GM13976 (cell line): ENCODE measurements around the gene ZNF639.
"Not testable (repeated sequence)": the region's sequence is repeated elsewhere in the genome, so short reads cannot be mapped to it uniquely, and the experiment has no call there.

Experiments used
- DNase-seq: peaks from one replicate; pipeline ENCODE4 v3.0.0; 2012; ENCODE audit warnings: low spot score
- in situ Hi-C: fragments of 300-500 bp; cut with MboI; formaldehyde crosslinking; loops from one replicate; pipeline ENCODE4 v1.12.0; 2022; ENCODE audit warnings: low sequenced_read_pairs, mixed read lengths, inconsistent platforms; ENCODE audit not compliant: unreplicated experiment
- TF ChIP-seq, protein P1 (sequence below): IDR thresholded peaks from 2 replicates; pipeline ENCODE4 v1.5.1; 2012; ENCODE audit warnings: borderline replicate concordance, mild to moderate bottlenecking; ENCODE audit not compliant: insufficient read depth; ENCODE audit errors: extremely low read depth, missing control alignments, control extremely low read depth

The ZNF639 gene

DNA sequence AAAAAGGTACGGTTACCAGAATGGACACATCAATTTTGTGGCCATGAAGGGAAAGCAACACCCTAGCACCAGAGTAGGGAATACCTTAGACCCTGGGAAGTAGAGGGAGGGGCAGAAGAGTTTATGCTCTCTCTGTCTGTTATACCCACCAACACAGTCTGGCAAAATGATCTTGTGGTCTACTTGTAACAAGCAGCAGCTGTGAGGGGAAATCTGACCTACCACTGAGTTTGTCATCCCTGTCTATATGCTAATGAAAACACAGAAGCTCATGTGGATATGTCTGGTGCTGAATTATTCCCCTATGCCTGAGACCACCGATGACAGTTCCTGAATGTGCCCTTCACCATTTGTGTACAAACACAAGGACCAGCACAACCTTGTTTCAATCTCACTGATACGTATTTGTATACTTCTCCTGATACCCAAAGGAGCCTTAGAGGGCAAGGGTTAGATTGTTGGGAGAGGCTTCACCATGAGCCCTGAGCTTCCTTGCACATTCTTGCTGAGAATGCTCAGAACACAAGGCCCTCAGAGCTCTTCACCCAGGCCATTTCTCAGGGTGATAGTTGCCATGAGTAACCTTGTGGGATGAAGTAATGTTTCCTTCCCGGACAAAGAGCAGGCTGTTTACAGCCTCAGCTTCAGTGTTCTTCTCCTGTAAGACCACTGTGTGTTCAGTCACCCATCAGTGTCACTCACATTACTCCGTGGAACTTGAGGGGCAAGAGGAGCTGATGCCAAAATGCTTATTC lies 24.7 kb upstream of the ZNF639 start:
- in situ Hi-C loops: no loop called here
- TF ChIP-seq, protein P1, sequence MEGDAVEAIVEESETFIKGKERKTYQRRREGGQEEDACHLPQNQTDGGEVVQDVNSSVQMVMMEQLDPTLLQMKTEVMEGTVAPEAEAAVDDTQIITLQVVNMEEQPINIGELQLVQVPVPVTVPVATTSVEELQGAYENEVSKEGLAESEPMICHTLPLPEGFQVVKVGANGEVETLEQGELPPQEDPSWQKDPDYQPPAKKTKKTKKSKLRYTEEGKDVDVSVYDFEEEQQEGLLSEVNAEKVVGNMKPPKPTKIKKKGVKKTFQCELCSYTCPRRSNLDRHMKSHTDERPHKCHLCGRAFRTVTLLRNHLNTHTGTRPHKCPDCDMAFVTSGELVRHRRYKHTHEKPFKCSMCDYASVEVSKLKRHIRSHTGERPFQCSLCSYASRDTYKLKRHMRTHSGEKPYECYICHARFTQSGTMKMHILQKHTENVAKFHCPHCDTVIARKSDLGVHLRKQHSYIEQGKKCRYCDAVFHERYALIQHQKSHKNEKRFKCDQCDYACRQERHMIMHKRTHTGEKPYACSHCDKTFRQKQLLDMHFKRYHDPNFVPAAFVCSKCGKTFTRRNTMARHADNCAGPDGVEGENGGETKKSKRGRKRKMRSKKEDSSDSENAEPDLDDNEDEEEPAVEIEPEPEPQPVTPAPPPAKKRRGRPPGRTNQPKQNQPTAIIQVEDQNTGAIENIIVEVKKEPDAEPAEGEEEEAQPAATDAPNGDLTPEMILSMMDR: no peak
- DNase-seq: no peak

DNA sequence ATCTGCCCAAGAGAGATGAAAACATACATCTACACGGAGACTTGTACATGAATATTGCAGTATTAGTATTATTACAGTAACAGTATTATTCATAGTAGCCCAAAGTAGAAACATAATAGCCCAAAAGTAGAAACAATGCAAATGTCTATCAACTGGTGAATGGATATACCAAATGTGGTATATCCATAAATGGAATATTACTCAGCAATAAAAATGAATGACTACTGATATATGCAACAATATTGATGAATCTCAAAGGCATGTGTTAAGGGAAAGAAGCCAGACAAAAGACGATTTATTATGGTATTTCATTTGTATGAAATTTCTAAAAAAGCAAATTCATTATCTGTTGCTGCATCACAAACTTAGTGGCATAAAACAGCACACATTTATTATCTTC lies 23.5 kb upstream of the ZNF639 start:
- no peak for DNase-seq
- in situ Hi-C loops: no loop called here
- TF ChIP-seq, protein P1: no peak

DNA sequence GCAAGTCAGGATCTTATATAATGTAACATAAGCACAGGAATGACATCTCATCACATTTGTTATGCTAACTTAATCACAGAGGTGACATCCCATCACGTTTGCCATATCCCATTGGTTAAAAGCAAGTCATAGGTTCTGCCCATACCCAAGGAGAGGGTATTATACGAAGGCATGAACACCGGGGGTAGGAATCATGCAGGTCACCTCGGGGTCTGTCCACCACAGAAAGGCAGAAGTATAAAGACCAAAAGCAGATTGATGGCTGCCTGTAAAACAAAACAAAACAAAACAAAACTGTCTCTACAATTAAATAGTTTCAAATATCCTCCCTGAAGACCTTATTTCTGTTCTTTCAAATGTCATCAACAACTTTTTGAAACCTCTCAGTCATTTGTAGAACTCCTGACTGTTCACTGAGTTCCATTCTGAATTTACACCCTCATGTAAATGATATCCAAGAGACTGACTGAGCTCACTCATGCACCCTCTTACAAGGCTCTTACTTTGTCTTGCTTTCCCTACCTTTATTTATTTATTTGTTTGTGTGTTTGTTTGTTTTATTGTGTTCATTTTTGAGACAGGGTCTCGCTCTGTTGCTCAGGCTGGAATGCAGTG lies 22.7 kb upstream of the ZNF639 start:
- peak; percentile 37 for DNase-seq
- in situ Hi-C loops: loop anchor here (25.0 kb wide), 1 partner anchor 863 kb away; no protein-coding TSS in a partner anchor
- TF ChIP-seq, protein P1: no peak

DNA sequence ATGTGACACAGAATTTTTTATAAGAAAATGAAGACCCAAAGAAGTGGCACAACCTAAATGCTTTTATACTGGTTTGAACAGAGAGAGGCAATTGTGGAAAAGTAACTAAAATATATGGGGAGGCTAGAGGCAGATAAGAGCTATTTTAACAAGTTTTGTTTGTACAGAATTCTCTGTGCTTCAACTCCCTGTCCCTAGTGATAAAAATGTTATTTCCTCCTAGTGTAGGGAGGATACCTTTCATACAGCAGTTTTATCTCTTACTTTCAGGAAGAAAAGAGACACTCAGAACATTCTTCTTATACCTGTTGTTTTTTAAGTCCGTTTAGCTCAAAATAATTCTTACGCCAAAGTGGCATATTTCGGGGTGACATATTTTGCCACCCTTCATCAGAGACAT lies 21.2 kb upstream of the ZNF639 start:
- TF ChIP-seq, protein P1: no peak
- no peak for DNase-seq
- in situ Hi-C loops: loop anchor here (25.0 kb wide), 1 partner anchor 864 kb away; no protein-coding TSS in a partner anchor

DNA sequence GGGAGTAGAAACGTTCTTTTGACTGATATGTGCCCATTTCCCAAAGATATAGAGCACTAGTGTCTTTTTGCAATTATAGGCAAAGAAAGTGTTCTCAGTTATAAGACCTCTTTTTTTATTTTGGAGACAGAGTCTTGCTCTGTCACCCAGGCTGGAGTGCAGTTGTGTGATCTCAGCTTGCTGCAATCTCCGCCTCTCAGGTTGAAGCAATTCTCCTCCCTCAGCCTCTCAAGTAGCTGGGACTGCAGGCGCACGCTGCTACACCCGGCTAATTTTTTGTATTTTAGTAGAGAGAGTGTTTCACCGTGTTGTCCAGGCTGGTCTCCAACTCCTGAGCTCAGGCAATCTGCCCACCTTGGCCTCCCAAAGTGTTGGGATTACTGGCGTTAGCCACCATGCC lies 20.7 kb upstream of the ZNF639 start:
- TF ChIP-seq, protein P1: no peak
- in situ Hi-C loops: loop anchor here (25.0 kb wide), 1 partner anchor 865 kb away; no protein-coding TSS in a partner anchor

DNA sequence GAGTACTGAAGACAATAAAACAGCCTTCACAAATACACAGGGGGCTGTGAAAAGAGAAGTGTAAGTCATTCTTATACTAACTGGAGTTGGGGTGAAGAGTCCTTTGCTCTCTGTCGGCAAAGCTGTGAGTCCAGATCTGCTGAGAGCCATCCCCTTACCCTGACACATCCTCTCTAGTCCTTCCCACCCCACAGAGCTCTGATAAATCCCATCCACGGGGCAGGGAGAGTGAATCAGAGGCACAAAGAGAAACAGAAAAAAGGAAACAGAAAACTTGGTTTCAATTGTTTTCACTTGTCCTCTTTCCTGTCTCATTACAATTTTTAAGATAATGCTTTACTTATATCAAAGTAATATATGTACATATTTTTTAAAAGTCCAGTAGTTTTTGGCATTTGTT lies 18.2 kb upstream of the ZNF639 start:
- DNase-seq: no peak
- in situ Hi-C loops: loop anchor here (25.0 kb wide), 1 partner anchor 867 kb away; no protein-coding TSS in a partner anchor
- TF ChIP-seq, protein P1: no peak

More for the DNA sequence above, 20.7 kb upstream of the ZNF639 start:
- no peak for DNase-seq

DNA sequence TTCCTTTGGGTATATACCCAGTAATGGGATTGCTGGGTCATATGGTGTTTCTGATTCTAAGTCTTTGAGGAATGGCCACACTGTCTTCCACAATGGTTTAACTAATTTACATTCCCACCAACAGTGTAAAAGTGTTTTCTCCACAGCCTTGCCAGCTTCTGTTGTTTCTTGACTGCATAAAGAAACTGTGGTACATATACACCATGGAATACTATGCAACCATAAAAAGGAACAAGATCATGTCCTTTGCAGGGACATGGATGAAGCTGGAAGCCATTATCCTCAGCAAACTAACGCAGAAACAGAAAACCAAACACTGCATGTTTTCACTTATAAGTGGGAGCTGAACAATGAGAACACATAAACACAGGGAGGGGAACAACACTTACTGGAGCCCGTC lies 15.5 kb upstream of the ZNF639 start:
- DNase-seq: not testable (repeated sequence)
- in situ Hi-C loops: loop anchor here (25.0 kb wide), 1 partner anchor 870 kb away; no protein-coding TSS in a partner anchor
